ENCODE results near the gene RSF1.
A peak's percentile ranks its signal among the peaks of the same experiment; 100 is the strongest.
"Not testable (repeated sequence)": the region's sequence is repeated elsewhere in the genome, so short reads cannot be mapped to it uniquely, and the experiment has no call there.

Gene RSF1

DNA sequence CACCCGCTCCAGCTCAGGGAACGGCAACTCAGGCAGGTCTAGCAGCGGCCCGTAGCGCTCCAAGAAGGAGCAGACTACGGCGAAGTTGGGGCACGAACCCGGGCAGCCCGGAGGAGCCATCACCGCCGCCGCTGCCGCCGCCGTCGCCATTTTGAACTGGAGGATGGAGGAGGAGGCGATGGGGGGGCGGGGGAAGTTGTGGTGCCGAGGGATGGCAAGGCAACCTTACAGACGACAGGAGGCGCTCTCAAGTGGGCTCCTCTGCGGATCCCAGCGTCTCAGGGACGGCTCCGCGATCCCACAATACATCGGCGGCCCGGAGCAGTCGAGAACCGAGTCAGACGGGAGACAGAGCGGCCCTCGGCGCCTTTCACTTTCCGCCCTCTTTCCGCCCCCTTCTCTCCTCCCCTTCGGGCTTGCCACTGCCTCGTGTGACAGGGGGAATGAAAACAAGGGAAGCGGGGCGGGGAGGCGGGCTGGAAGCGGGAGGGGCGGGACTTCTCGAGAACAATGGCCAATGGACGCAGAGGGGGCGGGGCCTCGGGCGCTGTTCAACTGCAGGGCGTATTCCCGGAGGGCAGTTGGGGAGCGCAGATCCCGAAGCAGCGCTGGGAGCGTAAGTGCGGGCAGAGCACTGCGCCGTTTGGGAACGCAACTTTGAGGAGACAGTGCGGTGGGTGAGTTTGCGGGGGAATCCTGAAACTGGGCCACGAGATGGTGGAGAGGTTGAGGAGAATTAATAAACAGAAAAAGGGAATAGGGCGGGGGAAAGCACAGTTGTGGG, at the start of gene RSF1, which contains the start of gene AAMDC:
Gene RSF1, minus strand, starts transcription at position 158 of the 784 bp plus-strand sequence. Its CDS starts 8 bp downstream, at position 150.
Gene AAMDC, plus strand, starts transcription at position 580 of the 784 bp plus-strand sequence. CDS start 21,353 bp downstream, outside the sequence.
- DNase-seq = peak; percentile 95 to 96

GRCh38 chr11:77868744-77869143, 48.2 kb upstream of the RSF1 start:
- DNase-seq = no peak

DNA sequence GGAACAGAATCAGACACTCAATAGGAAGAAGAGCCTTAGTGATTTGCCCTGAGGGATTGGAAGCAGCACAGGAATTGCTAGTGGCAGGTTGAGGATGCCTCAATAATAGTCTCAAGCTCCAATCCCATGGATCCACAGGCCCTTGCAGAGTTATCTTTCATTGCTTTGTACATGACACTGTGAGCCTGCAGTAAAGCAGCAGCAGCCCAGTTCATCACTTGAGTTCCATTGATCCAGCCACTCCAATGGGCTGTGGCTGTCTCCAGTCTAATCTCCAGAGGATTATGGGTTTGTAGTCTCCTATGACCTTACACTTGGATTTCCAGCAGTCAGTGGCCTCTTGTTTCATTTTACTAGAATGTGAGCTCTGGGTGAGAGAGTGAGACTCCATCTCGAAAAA, 45.8 kb upstream of the RSF1 start:
- no peak for DNase-seq

- DNase-seq = no peak
Observed at GRCh38 chr11:77865805-77866204, 45.3 kb upstream of the RSF1 start.

DNA sequence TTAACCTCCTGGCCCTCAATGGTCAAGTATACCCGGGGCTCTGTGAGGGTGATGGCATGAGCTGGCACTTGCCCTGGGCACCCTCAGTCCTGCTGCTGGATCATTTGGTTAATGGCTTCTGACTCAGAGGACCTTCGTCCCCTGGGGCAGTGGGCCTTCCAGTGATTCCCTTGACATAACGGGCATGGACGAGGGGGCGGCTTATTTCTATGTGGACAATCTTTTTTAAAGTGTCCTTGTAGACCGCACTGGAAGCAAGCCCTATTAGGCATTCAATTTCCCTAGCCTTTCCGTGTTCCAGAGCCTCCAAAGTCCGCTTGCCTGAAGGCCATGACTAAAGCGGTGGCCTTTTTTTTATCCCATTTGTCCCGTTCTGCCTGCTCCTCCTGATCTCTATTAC, 40.9 kb upstream of the RSF1 start:
- DNase-seq = not testable (repeated sequence)

- not testable (repeated sequence) for DNase-seq
Observed at GRCh38 chr11:77857906-77858457, 37.5 kb upstream of the RSF1 start.

DNA sequence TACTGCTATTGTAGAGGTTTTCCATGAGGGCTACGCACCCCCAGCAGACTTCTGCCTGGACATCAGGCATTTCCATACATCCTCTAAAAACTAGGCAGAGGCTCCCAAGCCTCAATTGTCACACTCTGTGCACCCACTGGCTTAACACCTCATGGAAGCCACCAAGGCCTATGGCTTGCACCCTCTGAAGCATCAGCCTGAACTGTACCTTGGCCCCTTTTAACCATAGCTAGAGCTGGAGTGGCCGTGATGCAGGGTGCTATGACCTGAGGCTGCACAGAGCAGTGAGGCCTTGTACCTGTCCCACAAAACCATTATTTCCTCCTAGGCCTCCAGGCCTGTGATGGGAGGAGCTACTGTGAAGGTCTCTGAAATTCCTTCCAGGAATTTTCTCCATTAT, 34.3 kb upstream of the RSF1 start:
- no peak for DNase-seq

DNA sequence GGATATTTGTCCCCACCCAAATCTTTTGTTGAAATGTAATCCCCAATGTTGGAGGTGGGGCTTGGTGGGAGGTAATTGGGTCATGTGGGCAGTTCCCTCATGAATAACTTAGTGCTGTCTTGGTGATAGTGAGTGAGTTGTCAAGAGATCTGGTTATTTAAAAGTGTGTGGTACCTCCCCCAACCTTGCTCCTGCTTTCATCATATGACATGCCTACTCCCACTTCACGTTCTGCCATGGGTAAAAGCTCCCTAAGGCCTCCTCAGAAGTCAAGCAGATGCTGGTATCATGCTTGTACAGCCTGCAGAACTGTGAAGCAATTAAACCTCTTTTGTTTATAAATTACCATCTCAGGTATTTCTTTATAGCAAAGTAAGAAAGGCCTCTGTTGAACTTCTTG, 31.0 kb upstream of the RSF1 start:
- no peak for DNase-seq

DNA sequence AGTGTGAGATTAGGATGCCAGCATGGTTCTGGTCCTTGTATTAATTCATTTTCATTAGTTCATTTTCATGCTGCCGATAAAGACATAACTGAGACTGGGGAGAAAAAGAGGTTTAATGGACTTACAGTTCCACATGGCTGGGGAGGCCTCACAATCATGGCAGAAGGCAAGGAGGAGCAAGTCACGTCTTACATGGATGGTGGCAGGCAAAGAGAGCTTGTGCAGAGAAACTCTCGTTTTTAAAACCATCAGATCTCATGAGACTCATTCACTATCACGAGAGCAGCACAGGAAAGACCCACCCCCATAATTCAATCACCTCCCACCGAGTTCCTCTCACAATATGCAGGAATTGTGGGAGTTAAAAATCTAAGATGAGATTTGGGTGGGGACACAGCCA, 23.2 kb upstream of the RSF1 start:
- DNase-seq = not testable (repeated sequence)

GRCh38 chr11:77842441-77843121, 22.1 kb upstream of the RSF1 start:
- DNase-seq = no peak

DNA sequence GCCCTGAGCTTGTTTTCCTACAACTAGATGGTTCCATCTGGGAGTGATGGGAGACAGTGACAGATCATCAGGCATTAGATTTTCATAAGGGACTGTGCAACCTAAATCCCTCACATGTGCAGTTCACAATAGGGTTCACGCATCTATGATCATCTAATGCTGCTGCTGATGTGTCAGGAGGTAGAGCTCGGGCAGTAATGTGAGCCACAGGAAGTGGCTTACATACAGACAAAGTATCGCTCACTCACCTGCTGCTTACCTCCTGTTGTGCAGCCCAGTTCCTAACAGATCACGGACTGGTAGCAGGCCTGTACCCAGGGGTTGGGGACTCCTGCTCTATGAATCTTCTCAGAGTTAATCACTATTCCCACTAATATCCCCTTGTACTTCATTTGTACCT, 12.8 kb upstream of the RSF1 start:
- DNase-seq = no peak

GRCh38 chr11:77828926-77829325, 8.4 kb upstream of the RSF1 start:
- no peak for DNase-seq

DNA sequence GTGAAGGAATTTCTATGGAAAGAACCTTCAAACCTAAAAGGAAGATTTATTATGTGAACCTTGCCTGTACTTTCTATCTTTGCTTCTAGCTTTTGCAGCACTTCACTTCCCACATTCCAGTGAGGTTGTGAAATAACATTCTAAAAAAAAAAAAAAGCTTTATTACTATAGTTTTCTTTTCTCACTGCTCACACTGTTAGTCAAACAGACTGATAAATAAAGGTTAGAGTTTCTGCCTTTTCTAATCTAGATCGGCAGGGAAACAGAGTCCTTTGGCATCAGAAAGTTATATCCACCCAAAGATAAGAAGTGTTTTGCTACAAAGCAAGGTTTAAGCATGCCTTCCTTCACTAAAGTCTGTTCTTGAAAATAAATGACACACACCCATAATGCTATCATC, 3.3 kb upstream of the RSF1 start:
- DNase-seq = no peak

GRCh38 chr11:77822126-77822525, 1.6 kb upstream of the RSF1 start:
- not testable (repeated sequence) for DNase-seq

- no peak for DNase-seq
Observed at GRCh38 chr11:77821349-77821851, 878 bp upstream of the RSF1 start.

- peak; percentile 22 to 37 for DNase-seq
Observed at GRCh38 chr11:77819921-77820564, 479 bp downstream of the RSF1 start.

- DNase-seq = peak; percentile 68
Observed at GRCh38 chr11:77819411-77819920, 1.1 kb downstream of the RSF1 start.

DNA sequence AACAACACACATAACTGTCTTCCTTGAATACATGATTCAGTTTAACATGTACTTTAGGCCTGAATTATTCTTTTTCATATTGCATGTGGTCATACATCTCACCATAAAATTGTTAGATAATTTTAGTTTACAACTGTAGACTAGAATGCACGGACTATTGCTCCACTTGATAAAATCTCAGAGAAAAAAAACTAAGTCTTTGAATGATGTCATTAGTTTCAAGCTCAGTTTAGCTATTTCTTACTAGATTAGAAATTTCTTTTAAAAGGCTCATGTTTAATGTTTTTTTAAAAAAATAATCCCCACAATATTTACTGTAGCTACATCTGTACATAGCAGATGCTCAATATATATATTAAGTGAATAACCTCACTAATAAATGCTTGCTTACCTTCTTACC, 5.1 kb downstream of the RSF1 start:
- no peak for DNase-seq

DNA sequence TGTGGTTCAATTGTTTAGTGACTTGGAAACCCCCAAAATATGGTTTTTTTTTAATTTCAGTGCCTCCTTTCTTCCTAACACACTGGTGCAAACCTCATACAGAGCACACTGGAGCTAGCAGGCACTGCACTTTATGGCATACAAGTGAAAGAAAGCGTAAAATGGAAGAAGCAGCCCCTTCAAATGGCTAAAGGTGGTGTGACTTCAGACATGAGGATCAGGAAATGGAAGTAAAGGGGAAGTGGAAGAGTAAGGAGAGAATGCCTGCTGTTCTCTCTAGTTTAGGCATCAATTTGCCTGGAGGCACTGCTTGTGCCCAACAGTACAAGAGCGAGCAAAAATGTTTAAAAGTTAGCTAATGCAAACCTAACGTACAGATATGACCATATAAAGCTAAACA, 5.7 kb downstream of the RSF1 start:
- no peak for DNase-seq

DNA sequence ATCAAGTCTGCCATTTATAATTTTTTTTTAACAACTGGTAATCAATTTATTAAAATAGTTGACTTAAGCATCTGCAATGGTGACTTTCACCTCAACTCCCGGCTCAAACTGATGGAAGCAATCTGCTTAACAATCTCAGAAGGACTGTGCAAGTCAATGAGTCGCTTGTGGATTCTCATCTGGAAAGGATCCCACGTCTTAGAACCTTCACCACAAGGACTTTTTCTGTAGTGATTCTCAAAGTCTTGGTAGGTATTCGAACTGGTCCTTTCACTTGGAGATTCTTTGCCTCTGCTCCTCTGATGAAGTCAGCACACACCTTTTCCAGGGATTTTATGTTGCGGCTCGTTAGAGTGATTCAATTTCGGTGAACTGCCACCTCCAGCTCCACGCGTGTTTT, 7.3 kb downstream of the RSF1 start:
- DNase-seq = no peak

- no peak for DNase-seq
Observed at GRCh38 chr11:77806993-77807392, 13.5 kb downstream of the RSF1 start.

GRCh38 chr11:77806415-77806814, 14.1 kb downstream of the RSF1 start:
- no peak for DNase-seq

DNA sequence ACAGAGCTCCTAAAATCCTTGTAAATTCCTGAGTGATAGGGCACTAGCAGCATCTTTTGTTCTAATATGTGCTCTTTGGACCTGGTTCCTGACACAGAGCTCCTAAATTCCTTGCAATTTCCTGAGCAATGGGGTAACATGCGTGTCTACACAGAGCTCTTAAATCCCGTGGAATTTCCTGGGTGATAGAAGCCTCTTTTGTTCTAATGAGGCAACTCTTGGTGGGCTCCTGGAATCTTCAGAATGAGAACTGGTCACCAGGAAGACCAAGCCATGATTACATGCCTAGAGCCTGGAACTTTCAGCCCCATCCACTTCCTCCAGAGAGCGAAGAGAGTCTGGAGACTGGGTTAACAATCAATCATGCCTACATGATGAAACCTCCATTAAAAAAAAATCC, 19.0 kb downstream of the RSF1 start:
- no peak for DNase-seq

Measured in NCI-H1930 (cell line).